Thoracic aorta (tissue), 2 donors: Measurements from ENCODE around the gene FAM9A. TPM values are rescaled to one million over a fixed set of nuclear protein-coding genes. Genes with fewer than 3 reads are reported as not detected.

ENCODE experiments used
- ATAC-seq: fragments of 150-250 bp; one replicate; pipeline ENCODE4 v1.8.0; 2017; ENCODE audit warnings: low read depth; ENCODE audit not compliant: insufficient number of reproducible peaks, low FRiP score
- DNase-seq: peaks from one replicate; pipeline ENCODE4 v3.0.0-alpha.2; 2020; ENCODE audit warnings: low spot score
- H3K27ac ChIP-seq, 2 donors: fragments of 200-600 bp; sonication (generic); 1 replicate in 1 of 2; 2 replicates in 1 of 2; pipeline ENCODE4 v1.5.1; 2016; ENCODE audit warnings: mild to moderate bottlenecking in 2 of 2, moderate library complexity in 2 of 2
- H3K27me3 ChIP-seq: fragments of 200-600 bp; sonication (generic); replicated peaks from 2 replicates; pipeline ENCODE4 v1.6.0; 2016; ENCODE audit warnings: mild to moderate bottlenecking; ENCODE audit not compliant: insufficient read depth
- H3K36me3 ChIP-seq: fragments of 200-600 bp; sonication (generic); one replicate; pipeline ENCODE4 v1.5.1; 2016
- H3K4me1 ChIP-seq, 2 donors: fragments of 200-600 bp; sonication (generic); 1 replicate in 1 of 2; 2 replicates in 1 of 2; pipeline versions ENCODE4 v1.5.1 to v1.6.0; 2016; ENCODE audit warnings: low read depth in 2 of 2, mild to moderate bottlenecking in 1 of 2; ENCODE audit not compliant: control insufficient read depth in 1 of 2
- H3K4me3 ChIP-seq: fragments of 200-600 bp; sonication (generic); 2 replicates; pipeline ENCODE4 v1.5.1; 2016; ENCODE audit warnings: mild to moderate bottlenecking
- H3K9me3 ChIP-seq: fragments of 200-600 bp; sonication (generic); 2 replicates; pipeline ENCODE4 v1.5.1; 2016
- CTCF ChIP-seq: fragments of 200-600 bp; sonication (generic); IDR thresholded peaks from one replicate; pipeline ENCODE4 v1.5.1; 2019; ENCODE audit warnings: antibody characterized with exemption
- total RNA-seq, 2 donors: library from RNA; depleted of rRNA; stranded (reverse); fragments of >200 nt; gene quantifications; one replicate each; pipeline versions ENCODE4 v1.1.0 to v1.2.3, GENCODE V29; 2016

Gene FAM9A
- total RNA-seq, 2 donors from 2014 or later = not detected

- DNase-seq (no peak), ATAC-seq (no peak)
- H3K27me3 ChIP-seq = no peaks in the 10 kb centered on the region
- no peaks in the 10 kb centered on the region for H3K4me1 ChIP-seq
- H3K36me3 ChIP-seq = no peaks in the 10 kb centered on the region
- no peak overlapping the region for H3K4me3 ChIP-seq
- H3K9me3 ChIP-seq = no peaks in the 10 kb centered on the region
- no peak for TF ChIP-seq CTCF
- H3K27ac ChIP-seq = no peak overlapping the region
Observed at GRCh38 chrX:8844157-8844556, 43.0 kb upstream of the FAM9A start.

- TF ChIP-seq CTCF = no peak
- Histone ChIP-seq H3K27me3 (no peaks in the 10 kb centered on the region), H3K4me1 (no peaks in the 10 kb centered on the region), H3K9me3 (no peaks in the 10 kb centered on the region), H3K36me3 (no peaks in the 10 kb centered on the region), H3K4me3 (no peak overlapping the region), H3K27ac (no peak overlapping the region)
- DNase-seq = no peak
- no peak for ATAC-seq
Observed at GRCh38 chrX:8841911-8842310, 40.7 kb upstream of the FAM9A start.

- H3K27me3 ChIP-seq = no peaks in the 10 kb centered on the region
- H3K36me3 ChIP-seq = no peaks in the 10 kb centered on the region
- H3K27ac ChIP-seq = no peak overlapping the region
- H3K9me3 ChIP-seq = no peaks in the 10 kb centered on the region
- TF ChIP-seq CTCF = no peak
- no peaks in the 10 kb centered on the region for H3K4me1 ChIP-seq
- no peak overlapping the region for H3K4me3 ChIP-seq
- DNase-seq (no peak), ATAC-seq (no peak)
Observed at GRCh38 chrX:8834392-8834791, 33.2 kb upstream of the FAM9A start.

GRCh38 chrX:8832582-8833378 lies 31.6 kb upstream of the FAM9A start:
- no peaks in the 10 kb centered on the region for H3K36me3 ChIP-seq
- H3K4me1 ChIP-seq = no peaks in the 10 kb centered on the region
- H3K9me3 ChIP-seq = no peaks in the 10 kb centered on the region
- no peak overlapping the region for H3K27ac ChIP-seq
- DNase-seq = no peak
- ATAC-seq = no peak
- no peak overlapping the region for H3K4me3 ChIP-seq
- H3K27me3 ChIP-seq = no peaks in the 10 kb centered on the region
- TF ChIP-seq CTCF = no peak

GRCh38 chrX:8823698-8824097 lies 22.5 kb upstream of the FAM9A start:
- H3K4me1 ChIP-seq = no peaks in the 10 kb centered on the region
- H3K27me3 ChIP-seq = no peaks in the 10 kb centered on the region
- no peak for DNase-seq
- no peaks in the 10 kb centered on the region for H3K9me3 ChIP-seq
- H3K27ac ChIP-seq = no peak overlapping the region
- TF ChIP-seq CTCF = no peak
- ATAC-seq = no peak
- H3K4me3 ChIP-seq = no peak overlapping the region
- no peaks in the 10 kb centered on the region for H3K36me3 ChIP-seq
